ENCODE data around the gene C6orf141.

GRCh38 chr6:49564552-49564951, 14.1 kb downstream of the C6orf141 start:
- TF ChIP-seq PREB (CRISPR knock-in tag; IDR thresholded peaks at IDR 0.05) (no peak), MAZ (IDR thresholded peaks at IDR 0.05; ENCODE audit: borderline replicate concordance, low read depth, low read length) (no peak), MAZ (CRISPR knock-in tag; IDR thresholded peaks at IDR 0.05; ENCODE audit: low read depth) (no peak), CCAR2 (optimal IDR thresholded peaks at IDR 0.05; ENCODE audit: low read depth, low read length) (no peak), SP5 (CRISPR knock-in tag; IDR thresholded peaks at IDR 0.05; ENCODE audit: borderline replicate concordance, low read depth) (no peak), RARG (CRISPR knock-in tag; IDR thresholded peaks at IDR 0.05; ENCODE audit: low read depth) (no peak), CEBPB (IDR thresholded peaks at IDR 0.05; ENCODE audit: borderline replicate concordance, low read depth, low read length) (no peak), MED1 (CRISPR knock-in tag; IDR thresholded peaks at IDR 0.05) (no peak), SMARCC2 (IDR thresholded peaks at IDR 0.05) (no peak), SIN3B (IDR thresholded peaks at IDR 0.05; ENCODE audit: low read length) (no peak), JUN (CRISPR knock-in tag; IDR thresholded peaks at IDR 0.05) (no peak), HIVEP1 (CRISPR knock-in tag; IDR thresholded peaks at IDR 0.05) (no peak), ZMYM4 (CRISPR knock-in tag; IDR thresholded peaks at IDR 0.05) (no peak)
- TF ChIP-seq, protein P1, sequence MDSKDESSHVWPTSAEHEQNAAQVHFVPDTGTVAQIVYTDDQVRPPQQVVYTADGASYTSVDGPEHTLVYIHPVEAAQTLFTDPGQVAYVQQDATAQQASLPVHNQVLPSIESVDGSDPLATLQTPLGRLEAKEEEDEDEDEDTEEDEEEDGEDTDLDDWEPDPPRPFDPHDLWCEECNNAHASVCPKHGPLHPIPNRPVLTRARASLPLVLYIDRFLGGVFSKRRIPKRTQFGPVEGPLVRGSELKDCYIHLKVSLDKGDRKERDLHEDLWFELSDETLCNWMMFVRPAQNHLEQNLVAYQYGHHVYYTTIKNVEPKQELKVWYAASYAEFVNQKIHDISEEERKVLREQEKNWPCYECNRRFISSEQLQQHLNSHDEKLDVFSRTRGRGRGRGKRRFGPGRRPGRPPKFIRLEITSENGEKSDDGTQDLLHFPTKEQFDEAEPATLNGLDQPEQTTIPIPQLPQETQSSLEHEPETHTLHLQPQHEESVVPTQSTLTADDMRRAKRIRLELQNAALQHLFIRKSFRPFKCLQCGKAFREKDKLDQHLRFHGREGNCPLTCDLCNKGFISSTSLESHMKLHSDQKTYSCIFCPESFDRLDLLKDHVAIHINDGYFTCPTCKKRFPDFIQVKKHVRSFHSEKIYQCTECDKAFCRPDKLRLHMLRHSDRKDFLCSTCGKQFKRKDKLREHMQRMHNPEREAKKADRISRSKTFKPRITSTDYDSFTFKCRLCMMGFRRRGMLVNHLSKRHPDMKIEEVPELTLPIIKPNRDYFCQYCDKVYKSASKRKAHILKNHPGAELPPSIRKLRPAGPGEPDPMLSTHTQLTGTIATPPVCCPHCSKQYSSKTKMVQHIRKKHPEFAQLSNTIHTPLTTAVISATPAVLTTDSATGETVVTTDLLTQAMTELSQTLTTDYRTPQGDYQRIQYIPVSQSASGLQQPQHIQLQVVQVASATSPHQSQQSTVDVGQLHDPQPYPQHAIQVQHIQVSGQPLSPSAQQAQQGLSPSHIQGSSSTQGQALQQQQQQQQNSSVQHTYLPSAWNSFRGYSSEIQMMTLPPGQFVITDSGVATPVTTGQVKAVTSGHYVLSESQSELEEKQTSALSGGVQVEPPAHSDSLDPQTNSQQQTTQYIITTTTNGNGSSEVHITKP (CRISPR knock-in tag; IDR thresholded peaks at IDR 0.05; ENCODE audit: low read depth) = no peak
- TF ChIP-seq, protein P2, sequence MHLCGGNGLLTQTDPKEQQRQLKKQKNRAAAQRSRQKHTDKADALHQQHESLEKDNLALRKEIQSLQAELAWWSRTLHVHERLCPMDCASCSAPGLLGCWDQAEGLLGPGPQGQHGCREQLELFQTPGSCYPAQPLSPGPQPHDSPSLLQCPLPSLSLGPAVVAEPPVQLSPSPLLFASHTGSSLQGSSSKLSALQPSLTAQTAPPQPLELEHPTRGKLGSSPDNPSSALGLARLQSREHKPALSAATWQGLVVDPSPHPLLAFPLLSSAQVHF (CRISPR knock-in tag; IDR thresholded peaks at IDR 0.05) = no peak

Measured in HepG2 (cell line).